GM18519 (cell line): ENCODE measurements around the gene MLLT10.

Source experiments
- ATAC-seq: cut with Tn5 transposase; IDR thresholded peaks from one replicate; pipeline ENCODE4 v1.9.1; 2021; ENCODE audit warnings: mild to moderate bottlenecking, moderate library complexity; ENCODE audit not compliant: unreplicated experiment, low FRiP score

Gene MLLT10

GRCh38 chr10:21724020-21724589 lies 190.1 kb downstream of the MLLT10 start:
- no peak for ATAC-seq

- ATAC-seq = peak; percentile 64
These were observed 190.8 kb downstream of the MLLT10 start for GRCh38 chr10:21724687-21725367.

GRCh38 chr10:21726601-21727225 lies 192.7 kb downstream of the MLLT10 start:
- no peak for ATAC-seq

- no peak for ATAC-seq
These were observed 193.6 kb downstream of the MLLT10 start for GRCh38 chr10:21727452-21728168.

- no peak for ATAC-seq
These were observed 194.6 kb downstream of the MLLT10 start for GRCh38 chr10:21728618-21729017.

- ATAC-seq = peak; percentile 83
These were observed 198.2 kb downstream of the MLLT10 start for GRCh38 chr10:21732067-21732772.

GRCh38 chr10:21733710-21734109 lies 199.7 kb downstream of the MLLT10 start:
- no peak for ATAC-seq

GRCh38 chr10:21737106-21737505 lies 203.1 kb downstream of the MLLT10 start:
- ATAC-seq = no peak

GRCh38 chr10:21740989-21741388 lies 207.0 kb downstream of the MLLT10 start:
- no peak for ATAC-seq

- ATAC-seq = no peak
These were observed 208.8 kb downstream of the MLLT10 start for GRCh38 chr10:21742740-21743412.

GRCh38 chr10:21744223-21744622 lies 210.2 kb downstream of the MLLT10 start:
- no peak for ATAC-seq

- no peak for ATAC-seq
These were observed 212.1 kb downstream of the MLLT10 start for GRCh38 chr10:21746118-21746517.

- ATAC-seq = no peak
These were observed 213.8 kb downstream of the MLLT10 start for GRCh38 chr10:21747809-21748208.

- ATAC-seq = no peak
These were observed 215.8 kb downstream of the MLLT10 start for GRCh38 chr10:21749788-21750187.

GRCh38 chr10:21750424-21750823 lies 216.4 kb downstream of the MLLT10 start:
- ATAC-seq = no peak

GRCh38 chr10:21751341-21752310 lies 217.6 kb downstream of the MLLT10 start:
- no peak for ATAC-seq

GRCh38 chr10:21753497-21754270 lies 219.7 kb downstream of the MLLT10 start:
- no peak for ATAC-seq

GRCh38 chr10:21754410-21755011 lies 220.5 kb downstream of the MLLT10 start:
- no peak for ATAC-seq
